CD14-positive monocyte (primary cell): ENCODE results near the gene SPIRE1. TPM values are rescaled to one million over a fixed set of nuclear protein-coding genes. Genes with fewer than 3 reads are reported as not detected.

Experiments
- DNase-seq, 3 donors: peaks; one replicate each; pipeline ENCODE4 v3.0.0-alpha.2; 2011 to 2022
- H2AFZ ChIP-seq: 2 replicates; pipeline ENCODE4 v1.6.0; 2012; ENCODE audit warnings: mild to moderate bottlenecking, low read depth, low read length, inconsistent platforms; ENCODE audit not compliant: insufficient read depth, poor library complexity, severe bottlenecking
- H3K27ac ChIP-seq, 2 donors: 1 replicate in 1 of 2; 2 replicates in 1 of 2; pipeline ENCODE4 v1.5.1; 2012 to 2013; ENCODE audit warnings: low read length in 2 of 2, control low read depth in 1 of 2, inconsistent platforms in 1 of 2, low read depth in 1 of 2, mild to moderate bottlenecking in 1 of 2
- H3K27me3 ChIP-seq, 2 donors: one replicate each; pipeline versions ENCODE4 v1.6.0 to v1.6.1; 2011 to 2013; ENCODE audit warnings: low read length in 2 of 2; ENCODE audit not compliant: control insufficient read depth in 2 of 2, insufficient read depth in 2 of 2
- H3K36me3 ChIP-seq, 2 donors: replicated peaks in 1 of 2; 1 replicate in 1 of 2; 2 replicates in 1 of 2; pipeline versions ENCODE4 v1.5.1 to v1.6.1; 2012 to 2013; ENCODE audit warnings: low read length in 2 of 2, control low read depth in 1 of 2, inconsistent platforms in 1 of 2, mild to moderate bottlenecking in 1 of 2; ENCODE audit not compliant: insufficient read depth in 2 of 2, control insufficient read depth in 1 of 2
- H3K4me1 ChIP-seq, 2 donors: 1 replicate in 1 of 2; 2 replicates in 1 of 2; pipeline versions ENCODE4 v1.5.1 to v1.6.1; 2012 to 2013; ENCODE audit warnings: low read length in 2 of 2, control low read depth in 1 of 2, inconsistent platforms in 1 of 2, mild to moderate bottlenecking in 1 of 2, moderate library complexity in 1 of 2; ENCODE audit not compliant: insufficient read depth in 2 of 2, control insufficient read depth in 1 of 2
- H3K4me2 ChIP-seq: replicated peaks from 2 replicates; pipeline ENCODE3; 2012; ENCODE audit warnings: low read length, moderate library complexity, mild to moderate bottlenecking; ENCODE audit not compliant: poor library complexity, severe bottlenecking; ENCODE audit errors: extremely low read depth
- H3K4me3 ChIP-seq, 3 experiments: fragments of 200-600 bp in 1 of 3; sonication (generic) in 1 of 3; replicated peaks in 1 of 3; 1 replicate in 2 of 3; 2 replicates in 1 of 3; pipeline ENCODE4 v1.5.1; 2011 to 2013; ENCODE audit warnings: low read length in 3 of 3, mild to moderate bottlenecking in 3 of 3, control low read depth in 2 of 3, low read depth in 2 of 3, inconsistent platforms in 1 of 3, moderate library complexity in 1 of 3
- H3K79me2 ChIP-seq: 2 replicates; pipeline ENCODE4 v1.6.0; 2012; ENCODE audit warnings: mild to moderate bottlenecking, control low read depth, inconsistent platforms, low read length, moderate library complexity; ENCODE audit not compliant: insufficient read depth
- H3K9ac ChIP-seq: 2 replicates; pipeline ENCODE4 v1.6.0; 2017; ENCODE audit warnings: low read length, mild to moderate bottlenecking; ENCODE audit not compliant: insufficient read depth, poor library complexity, severe bottlenecking
- H3K9me3 ChIP-seq, 2 donors: replicated peaks in 1 of 2; 1 replicate in 1 of 2; 2 replicates in 1 of 2; pipeline versions ENCODE4 v1.5.1 to v1.6.1; 2012 to 2013; ENCODE audit warnings: low read length in 2 of 2, control low read depth in 1 of 2; ENCODE audit not compliant: control insufficient read depth in 1 of 2, insufficient read depth in 1 of 2
- H4K20me1 ChIP-seq: 2 replicates; pipeline ENCODE4 v1.6.0; 2012; ENCODE audit warnings: mild to moderate bottlenecking, low read length, control low read depth, moderate library complexity; ENCODE audit not compliant: insufficient read depth
- H3K27ac Mint-ChIP-seq, 7 donors: one replicate each; pipeline ENCODE4 v1.8.0; 2020; ENCODE audit warnings: mild to moderate bottlenecking in 7 of 7, mixed read lengths in 7 of 7, moderate library complexity in 6 of 7, inconsistent platforms in 2 of 7
- H3K27me3 Mint-ChIP-seq, 3 donors: one replicate each; pipeline ENCODE4 v1.8.0; 2021 to 2022; ENCODE audit warnings: low read depth in 3 of 3, mild to moderate bottlenecking in 3 of 3, mixed read lengths in 3 of 3, moderate library complexity in 3 of 3, inconsistent platforms in 1 of 3
- H3K36me3 Mint-ChIP-seq, 2 donors: one replicate each; pipeline ENCODE4 v1.8.0; 2020; ENCODE audit warnings: mixed read lengths in 2 of 2, inconsistent platforms in 1 of 2, mild to moderate bottlenecking in 1 of 2
- H3K4me1 Mint-ChIP-seq: one replicate; pipeline ENCODE4 v1.8.0; 2020; ENCODE audit warnings: mild to moderate bottlenecking, mixed read lengths
- H3K4me3 Mint-ChIP-seq, 2 donors: one replicate each; pipeline ENCODE4 v1.8.0; 2020; ENCODE audit warnings: mild to moderate bottlenecking in 2 of 2, mixed read lengths in 2 of 2, moderate library complexity in 1 of 2
- H3K9me3 Mint-ChIP-seq, 7 donors: one replicate each; pipeline ENCODE4 v1.8.0; 2020 to 2022; ENCODE audit warnings: mixed read lengths in 7 of 7, mild to moderate bottlenecking in 6 of 7, moderate library complexity in 6 of 7, inconsistent platforms in 2 of 7
- WGBS: methylation state at CpG from one replicate; pipeline ENCODE4 v1.1.5; 2013; ENCODE audit warnings: missing lambda C conversion rate; ENCODE audit not compliant: insufficient coverage; 5-methylcytosine and 5-hydroxymethylcytosine counted together
- intact Hi-C, 2 donors: fragments of 100-400 bp; cut with micrococcal nuclease; formaldehyde crosslinking; loops; one replicate each; pipeline versions ENCODE4 v1.15.0 to v1.15.1; 2023
- polyA plus RNA-seq, 3 donors: library from polyadenylated mRNA; depleted of rRNA in 1 of 3; unstranded in 2 of 3; stranded (reverse) in 1 of 3; fragments of 300-500 nt in 2 of 3; fragments of >200 nt in 1 of 3; fragmentation: Illumina TruSeq in 2 of 3; gene quantifications; 1 replicate in 2 of 3; 2 replicates in 1 of 3; pipeline ENCODE4 v1.2.3, GENCODE V29; 2012 to 2021
- TF ChIP-seq, protein P1 (sequence below): fragments of 200-600 bp; IDR thresholded peaks from one replicate; pipeline ENCODE4 v1.8.0; 2022; ENCODE audit warnings: antibody characterized with exemption, mild to moderate bottlenecking

The SPIRE1 gene
- polyA plus RNA-seq, 3 donors: 1.7 to 1.9 (median 1.8) TPM

DNA sequence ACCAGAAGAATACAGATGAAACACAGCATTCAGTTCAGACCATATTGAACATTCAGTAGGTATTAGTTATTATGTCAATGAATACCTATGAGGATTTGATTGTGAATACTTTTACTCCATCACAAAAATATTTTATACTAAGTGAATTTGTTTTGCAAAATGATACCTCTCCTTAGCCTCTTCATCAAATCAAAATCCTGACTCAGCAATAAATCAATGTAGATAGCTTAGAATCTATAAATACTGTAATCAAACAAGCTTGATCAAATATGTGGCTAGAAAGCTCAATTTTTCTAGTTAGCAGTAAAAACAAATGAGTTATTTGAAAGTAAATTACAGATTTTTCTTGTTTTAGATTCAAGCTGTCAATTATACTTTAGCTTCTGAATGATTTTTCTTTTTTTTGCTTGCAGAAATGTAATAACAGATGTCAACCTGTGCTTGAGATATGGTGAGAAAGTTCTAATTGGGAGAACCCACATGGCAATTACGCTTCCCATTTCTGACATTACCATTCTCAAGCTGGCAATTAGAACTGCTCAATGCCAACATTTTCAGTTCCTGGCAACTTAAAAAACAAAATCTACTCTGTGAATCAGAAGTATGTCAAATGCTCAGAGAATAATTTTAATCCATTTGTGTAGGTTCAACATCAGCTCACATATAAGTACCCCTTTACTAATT lies 140.6 kb downstream of the SPIRE1 start:
- Histone ChIP-seq H3K9ac (no peak overlapping the region), H4K20me1 (no peaks in the 10 kb centered on the region), H3K4me3 (no peak overlapping the region), H3K27me3 (no peaks in the 10 kb centered on the region), H2AFZ (no peak overlapping the region), H3K27ac (no peak overlapping the region), H3K4me1 (no peaks in the 10 kb centered on the region), H3K36me3 (no peaks in the 10 kb centered on the region), H3K4me2 (no peak overlapping the region), H3K9me3 (no peaks in the 10 kb centered on the region), H3K79me2 (no peaks in the 10 kb centered on the region)
- DNase-seq: no peak
- TF ChIP-seq, protein P1, sequence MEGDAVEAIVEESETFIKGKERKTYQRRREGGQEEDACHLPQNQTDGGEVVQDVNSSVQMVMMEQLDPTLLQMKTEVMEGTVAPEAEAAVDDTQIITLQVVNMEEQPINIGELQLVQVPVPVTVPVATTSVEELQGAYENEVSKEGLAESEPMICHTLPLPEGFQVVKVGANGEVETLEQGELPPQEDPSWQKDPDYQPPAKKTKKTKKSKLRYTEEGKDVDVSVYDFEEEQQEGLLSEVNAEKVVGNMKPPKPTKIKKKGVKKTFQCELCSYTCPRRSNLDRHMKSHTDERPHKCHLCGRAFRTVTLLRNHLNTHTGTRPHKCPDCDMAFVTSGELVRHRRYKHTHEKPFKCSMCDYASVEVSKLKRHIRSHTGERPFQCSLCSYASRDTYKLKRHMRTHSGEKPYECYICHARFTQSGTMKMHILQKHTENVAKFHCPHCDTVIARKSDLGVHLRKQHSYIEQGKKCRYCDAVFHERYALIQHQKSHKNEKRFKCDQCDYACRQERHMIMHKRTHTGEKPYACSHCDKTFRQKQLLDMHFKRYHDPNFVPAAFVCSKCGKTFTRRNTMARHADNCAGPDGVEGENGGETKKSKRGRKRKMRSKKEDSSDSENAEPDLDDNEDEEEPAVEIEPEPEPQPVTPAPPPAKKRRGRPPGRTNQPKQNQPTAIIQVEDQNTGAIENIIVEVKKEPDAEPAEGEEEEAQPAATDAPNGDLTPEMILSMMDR: no peak
- H3K27ac Mint-ChIP-seq: no peak overlapping the region
- H3K4me1 Mint-ChIP-seq: peaks cover 5% of the 10 kb centered on the region
- no CpG with 5 or more reads among the region's 1 CpG for WGBS
- H3K27me3 Mint-ChIP-seq: peaks cover 0 to 2% (median 0%) of the 10 kb centered on the region in 3 donors
- no peak overlapping the region for H3K4me3 Mint-ChIP-seq
- H3K36me3 Mint-ChIP-seq: no peaks in the 10 kb centered on the region
- intact Hi-C loops: no loop called here
- no peaks in the 10 kb centered on the region for H3K9me3 Mint-ChIP-seq

DNA sequence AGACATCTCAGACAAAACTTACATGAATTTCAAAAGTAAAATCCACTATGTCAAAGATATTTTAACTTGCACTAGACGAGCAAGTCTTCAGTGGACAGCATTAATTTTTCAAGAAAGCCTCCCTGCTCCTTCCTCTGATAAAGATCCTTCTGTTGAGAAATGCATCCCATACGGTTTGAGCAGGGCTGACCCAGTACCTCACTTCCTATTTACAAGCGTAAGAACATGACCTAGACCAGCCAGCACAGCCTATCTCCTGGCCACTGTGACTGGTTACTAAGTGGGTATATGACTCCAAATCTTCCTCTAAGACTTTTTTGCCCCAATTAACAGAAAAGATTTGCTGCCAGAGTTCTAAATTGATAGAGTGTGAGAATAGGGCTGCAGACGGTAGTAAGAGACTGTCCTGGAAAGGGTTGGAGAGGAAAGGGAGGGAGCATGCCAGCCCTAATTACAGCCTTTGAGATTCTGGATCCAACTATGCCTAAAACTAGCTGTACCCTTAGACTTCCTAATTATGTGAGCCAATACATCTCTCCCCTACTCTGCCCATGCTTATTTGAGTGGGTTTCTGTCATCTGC lies 141.8 kb downstream of the SPIRE1 start:
- no CpG with 5 or more reads among the region's 4 CpGs for WGBS
- Histone ChIP-seq H3K4me1 (no peaks in the 10 kb centered on the region), H4K20me1 (no peaks in the 10 kb centered on the region), H2AFZ (no peak overlapping the region), H3K27me3 (no peaks in the 10 kb centered on the region), H3K9ac (no peak overlapping the region), H3K36me3 (no peaks in the 10 kb centered on the region), H3K4me2 (no peak overlapping the region), H3K79me2 (no peaks in the 10 kb centered on the region), H3K9me3 (no peaks in the 10 kb centered on the region), H3K27ac (no peak overlapping the region), H3K4me3 (no peak overlapping the region)
- TF ChIP-seq, protein P1: no peak
- no peak for DNase-seq
- H3K9me3 Mint-ChIP-seq: peaks cover 0 to under 1% (median 0%) of the 10 kb centered on the region in 7 donors
- peaks cover 0 to 2% (median 0%) of the 10 kb centered on the region in 3 donors for H3K27me3 Mint-ChIP-seq
- intact Hi-C loops: no loop called here
- H3K4me1 Mint-ChIP-seq: peaks cover 5% of the 10 kb centered on the region
- no peaks in the 10 kb centered on the region for H3K36me3 Mint-ChIP-seq
- no peak overlapping the region for H3K4me3 Mint-ChIP-seq
- no peak overlapping the region for H3K27ac Mint-ChIP-seq
